NB4 (cell line): ENCODE measurements around the gene SLC41A2.

Experiments used
- DNase-seq: peaks from one replicate; pipeline ENCODE4 v3.0.0; 2010; ENCODE audit warnings: low read depth
- H3K4me3 ChIP-seq: one replicate; pipeline ENCODE4 v1.5.1; 2011; ENCODE audit warnings: mild to moderate bottlenecking, low read depth, low read length, moderate library complexity
- CTCF ChIP-seq: IDR thresholded peaks from one replicate; pipeline ENCODE4 v1.5.1; 2012; ENCODE audit warnings: low read depth, low read length
- MAX ChIP-seq: IDR thresholded peaks from 2 replicates; pipeline ENCODE4 v1.6.1; 2011; ENCODE audit warnings: low read depth, low read length
- MYC ChIP-seq: IDR thresholded peaks from 2 replicates; pipeline ENCODE4 v1.6.1; 2011; ENCODE audit warnings: low read depth, low read length
- POLR2A ChIP-seq: IDR thresholded peaks from 2 replicates; pipeline ENCODE4 v1.6.1; 2011; ENCODE audit warnings: mild to moderate bottlenecking; ENCODE audit not compliant: insufficient read length; ENCODE audit errors: extremely low read depth

The SLC41A2 gene

GRCh38 chr12:104958001-104958804, at the start of gene SLC41A2:
SLC41A2 (minus strand) TSS chr12:104958290; CDS start chr12:104928527, 29,763 bp downstream.
- peak within 1 kb of the TSS; percentile 55 for H3K4me3 ChIP-seq
- peak; percentile 75 for DNase-seq
- TF ChIP-seq POLR2A (no peak), MYC (0 out of 2 replicates have a peak, but pooled peaks have one; percentile 6), MAX (peak; percentile 85), CTCF (no peak)

- DNase-seq: no peak
- no peak for TF ChIP-seq MAX
- TF ChIP-seq MYC: no peak
- no peak for TF ChIP-seq POLR2A
- no peak for TF ChIP-seq CTCF
- H3K4me3 ChIP-seq: no peak overlapping the region
Measured at GRCh38 chr12:105001476-105001875, 43.4 kb upstream of the SLC41A2 start.

- no peak for DNase-seq
- H3K4me3 ChIP-seq: no peak overlapping the region
- TF ChIP-seq CTCF (no peak), POLR2A (no peak), MAX (no peak), MYC (no peak)
Measured at GRCh38 chr12:104999347-104999685, 41.2 kb upstream of the SLC41A2 start.

- DNase-seq: no peak
- no peak overlapping the region for H3K4me3 ChIP-seq
- TF ChIP-seq MAX (no peak), MYC (no peak), CTCF (no peak), POLR2A (no peak)
Measured at GRCh38 chr12:104998423-104999346, 40.6 kb upstream of the SLC41A2 start.

- no peak for DNase-seq
- TF ChIP-seq POLR2A (no peak), CTCF (no peak), MAX (no peak), MYC (no peak)
- H3K4me3 ChIP-seq: no peak overlapping the region
Measured at GRCh38 chr12:104997541-104997940, 39.5 kb upstream of the SLC41A2 start.
